ENCODE data around the gene NHLRC4. TPM values are rescaled to one million over a fixed set of nuclear protein-coding genes. Genes with fewer than 3 reads are reported as not detected.

The NHLRC4 gene
- total and polyA plus RNA-seq, 2 of the 13 experiments (the other 11 are each of a cell fraction or from before 2014, with no cell fraction given), result 0.40 to 0.59 TPM

GRCh38 chr16:533391-534123, 33.2 kb upstream of the NHLRC4 start (continued):
- no peak for TF ChIP-seq ATF2 (CRISPR knock-in tag; IDR thresholded peaks at IDR 0.05)
- TF ChIP-seq MEIS2 (CRISPR knock-in tag; IDR thresholded peaks at IDR 0.05), result no peak
- TF ChIP-seq IRF1 (CRISPR knock-in tag; IDR thresholded peaks at IDR 0.05; ENCODE audit: low read depth), result no peak
- TF ChIP-seq ZNF407 (CRISPR knock-in tag; IDR thresholded peaks at IDR 0.05; ENCODE audit: not compliant biosample characterization), result no peak
- no peak for TF ChIP-seq RNF219 (CRISPR knock-in tag; IDR thresholded peaks at IDR 0.05)
- TF ChIP-seq ZNF615 (CRISPR knock-in tag; IDR thresholded peaks at IDR 0.05; ENCODE audit: borderline replicate concordance), result no peak
- no peak for TF ChIP-seq ZNF503 (CRISPR knock-in tag; IDR thresholded peaks at IDR 0.05)
- no peak for TF ChIP-seq TRIM24 (CRISPR knock-in tag; IDR thresholded peaks at IDR 0.05)
- TF ChIP-seq MLX (CRISPR knock-in tag; IDR thresholded peaks at IDR 0.05), result no peak
- TF ChIP-seq RARG (CRISPR knock-in tag; IDR thresholded peaks at IDR 0.05; ENCODE audit: low read depth), result no peak
- TF ChIP-seq EHMT2 (IDR thresholded peaks at IDR 0.05; ENCODE audit: borderline replicate concordance, low read depth, low read length), result no peak
- TF ChIP-seq ATRX (CRISPR knock-in tag; IDR thresholded peaks at IDR 0.05; ENCODE audit: borderline replicate concordance), result no peak
